Activated CD8-positive, alpha-beta T cell treated with anti-CD3 and anti-CD28 coated beads for 36 hours (primary cell): ENCODE measurements around the gene IFIT3. TPM values are rescaled to one million over a fixed set of nuclear protein-coding genes. Genes with fewer than 3 reads are reported as not detected.

Experiments
- ATAC-seq: fragments of 200-7000 bp; cut with Tn5 transposase; one replicate; pipeline ENCODE4 v1.10.0; 2021; ENCODE audit warnings: mild to moderate bottlenecking, moderate library complexity
- CTCF ChIA-PET: fragments of 350-600 bp; sonication (Branson Sonifier 250); formaldehyde crosslinking; loops from one replicate; lab custom pipeline; 2021; ENCODE audit warnings: antibody characterized with exemption; lab: Charles Lee
- POLR2A ChIA-PET: fragments of 350-600 bp; sonication (Branson Sonifier 250); formaldehyde crosslinking; loops from one replicate; lab custom pipeline; 2021; ENCODE audit warnings: antibody characterized with exemption; lab: Charles Lee
- DNase-seq: peaks from one replicate; pipeline ENCODE4 v3.0.0-alpha.2; 2020
- H3K27ac Mint-ChIP-seq: one replicate; pipeline ENCODE4 v1.8.0; 2021; ENCODE audit warnings: mild to moderate bottlenecking, mixed read lengths
- H3K27me3 Mint-ChIP-seq: one replicate; pipeline ENCODE4 v1.8.0; 2021; ENCODE audit warnings: mixed read lengths
- H3K36me3 Mint-ChIP-seq: one replicate; pipeline ENCODE4 v1.8.0; 2021; ENCODE audit warnings: low read depth, mixed read lengths
- H3K4me1 Mint-ChIP-seq: one replicate; pipeline ENCODE4 v1.8.0; 2021; ENCODE audit warnings: low read depth, mixed read lengths
- H3K4me3 Mint-ChIP-seq: one replicate; pipeline ENCODE4 v1.8.0; 2021; ENCODE audit warnings: mild to moderate bottlenecking, moderate library complexity, mixed read lengths
- H3K9me3 Mint-ChIP-seq: one replicate; pipeline ENCODE4 v1.8.0; 2021; ENCODE audit warnings: mixed read lengths
- intact Hi-C: fragments of 100-400 bp; cut with micrococcal nuclease; formaldehyde crosslinking; loops from one replicate; pipeline ENCODE4 v1.10.0; 2022
- total RNA-seq, 2 experiments: library from RNA; stranded (reverse); gene quantifications; one replicate each; pipeline ENCODE4 v1.2.3, GENCODE V29; 2021
- TF ChIP-seq, protein P1 (sequence below): fragments of 200-600 bp; IDR thresholded peaks from one replicate; pipeline ENCODE4 v1.8.0; 2022; ENCODE audit warnings: antibody characterized with exemption, mild to moderate bottlenecking

IFIT3 gene
- total RNA-seq, 2 experiments from 2014 or later: 20.4 to 21.8 TPM

- Mint-ChIP-seq H3K9me3 (peaks cover 8% of the 10 kb centered on the region), H3K27me3 (peaks cover 5% of the 10 kb centered on the region), H3K4me1 (peaks cover 23% of the 10 kb centered on the region), H3K27ac (no peak overlapping the region), H3K4me3 (no peak overlapping the region), H3K36me3 (peaks cover 3% of the 10 kb centered on the region)
- ATAC-seq (no peak), DNase-seq (no peak)
- CTCF ChIA-PET: interaction anchor here (0.8 to 1.1 kb wide), 5 partner anchors 9 to 124 kb away, joined by 3 to 4 read pairs (median 3); no protein-coding TSS in a partner anchor
- intact Hi-C loops: no loop called here
- POLR2A ChIA-PET: interaction anchor here (1.0 kb wide), 1 partner anchor 12 kb away, joined by 3 read pairs; no protein-coding TSS in a partner anchor
- TF ChIP-seq, protein P1, sequence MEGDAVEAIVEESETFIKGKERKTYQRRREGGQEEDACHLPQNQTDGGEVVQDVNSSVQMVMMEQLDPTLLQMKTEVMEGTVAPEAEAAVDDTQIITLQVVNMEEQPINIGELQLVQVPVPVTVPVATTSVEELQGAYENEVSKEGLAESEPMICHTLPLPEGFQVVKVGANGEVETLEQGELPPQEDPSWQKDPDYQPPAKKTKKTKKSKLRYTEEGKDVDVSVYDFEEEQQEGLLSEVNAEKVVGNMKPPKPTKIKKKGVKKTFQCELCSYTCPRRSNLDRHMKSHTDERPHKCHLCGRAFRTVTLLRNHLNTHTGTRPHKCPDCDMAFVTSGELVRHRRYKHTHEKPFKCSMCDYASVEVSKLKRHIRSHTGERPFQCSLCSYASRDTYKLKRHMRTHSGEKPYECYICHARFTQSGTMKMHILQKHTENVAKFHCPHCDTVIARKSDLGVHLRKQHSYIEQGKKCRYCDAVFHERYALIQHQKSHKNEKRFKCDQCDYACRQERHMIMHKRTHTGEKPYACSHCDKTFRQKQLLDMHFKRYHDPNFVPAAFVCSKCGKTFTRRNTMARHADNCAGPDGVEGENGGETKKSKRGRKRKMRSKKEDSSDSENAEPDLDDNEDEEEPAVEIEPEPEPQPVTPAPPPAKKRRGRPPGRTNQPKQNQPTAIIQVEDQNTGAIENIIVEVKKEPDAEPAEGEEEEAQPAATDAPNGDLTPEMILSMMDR: no peak
These were observed 33.0 kb upstream of the IFIT3 start for GRCh38 chr10:89294721-89295239.

DNA sequence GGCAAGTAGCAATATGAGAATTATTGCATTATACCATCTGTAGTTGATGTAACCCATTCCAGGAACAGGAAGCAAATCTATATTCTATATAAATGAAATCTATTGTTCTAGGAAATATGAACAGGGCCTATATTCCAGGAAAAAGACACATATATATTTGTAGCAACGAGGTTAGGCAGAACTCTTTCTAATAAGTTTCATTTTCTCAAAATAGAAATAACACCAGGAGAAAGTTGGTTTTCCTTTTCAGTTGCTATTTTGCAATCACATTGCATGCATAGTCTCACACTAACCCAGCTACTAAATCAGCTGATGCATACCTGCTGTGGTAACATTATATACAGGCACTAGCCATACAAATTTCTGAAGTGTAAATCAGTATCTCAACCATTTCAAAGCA, 32.2 kb upstream of the IFIT3 start:
- peak; percentile 75 for ATAC-seq
- H3K36me3 Mint-ChIP-seq: peaks cover 3% of the 10 kb centered on the region
- peak overlapping the region; percentile 54 for H3K27ac Mint-ChIP-seq
- TF ChIP-seq, protein P1: no peak
- ChIA-PET POLR2A (interaction anchor here (1.0 kb wide), 1 partner anchor 11 kb away, joined by 3 read pairs; no protein-coding TSS in a partner anchor), CTCF (interaction anchor here (1.1 kb wide), 2 partner anchors 74 to 123 kb away, joined by 3 read pairs; no protein-coding TSS in a partner anchor)
- no peak for DNase-seq
- H3K27me3 Mint-ChIP-seq: peaks cover 5% of the 10 kb centered on the region
- H3K4me1 Mint-ChIP-seq: peaks cover 23% of the 10 kb centered on the region
- H3K9me3 Mint-ChIP-seq: peaks cover 8% of the 10 kb centered on the region
- no peak overlapping the region for H3K4me3 Mint-ChIP-seq
- intact Hi-C loops: no loop called here

- ChIA-PET POLR2A (no interaction called here), CTCF (no interaction called here)
- ATAC-seq (no peak), DNase-seq (no peak)
- intact Hi-C loops: no loop called here
- peaks cover 5% of the 10 kb centered on the region for H3K27me3 Mint-ChIP-seq
- peaks cover 5% of the 10 kb centered on the region for H3K36me3 Mint-ChIP-seq
- H3K4me3 Mint-ChIP-seq: no peak overlapping the region
- peaks cover 27% of the 10 kb centered on the region for H3K4me1 Mint-ChIP-seq
- peak overlapping the region; percentile 54 for H3K27ac Mint-ChIP-seq
- TF ChIP-seq, protein P1: no peak
- peaks cover 10% of the 10 kb centered on the region for H3K9me3 Mint-ChIP-seq
These were observed 31.6 kb upstream of the IFIT3 start for GRCh38 chr10:89296220-89296648.

DNA sequence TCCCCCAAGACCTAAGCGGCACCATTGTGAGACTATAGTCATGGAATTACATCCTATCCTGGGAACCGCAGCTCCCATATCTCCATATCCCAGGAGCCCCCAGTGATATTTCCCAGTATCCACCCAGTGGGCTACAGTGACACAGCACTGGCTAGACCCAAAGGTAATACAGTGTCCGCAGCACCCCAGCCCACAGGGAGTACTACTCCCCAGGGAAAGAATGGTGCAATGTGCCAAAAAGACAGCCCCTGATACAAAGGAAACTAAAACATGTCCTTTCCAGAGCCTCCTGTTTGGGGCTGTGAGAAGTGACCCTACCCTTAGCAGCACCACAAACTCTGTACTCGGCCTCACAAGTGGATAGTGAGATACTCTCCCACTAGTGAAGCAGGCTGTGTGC, 30.4 kb upstream of the IFIT3 start:
- no peak overlapping the region for H3K27ac Mint-ChIP-seq
- ATAC-seq (no peak), DNase-seq (no peak)
- H3K4me1 Mint-ChIP-seq: peaks cover 35% of the 10 kb centered on the region
- POLR2A ChIA-PET: interaction anchor here (0.7 kb wide), 1 partner anchor 73 kb away, joined by 5 read pairs; no protein-coding TSS in a partner anchor
- CTCF ChIA-PET: no interaction called here
- TF ChIP-seq, protein P1: no peak
- peaks cover 4% of the 10 kb centered on the region for H3K27me3 Mint-ChIP-seq
- peaks cover 10% of the 10 kb centered on the region for H3K9me3 Mint-ChIP-seq
- H3K36me3 Mint-ChIP-seq: peaks cover 5% of the 10 kb centered on the region
- H3K4me3 Mint-ChIP-seq: no peak overlapping the region
- intact Hi-C loops: no loop called here

DNA sequence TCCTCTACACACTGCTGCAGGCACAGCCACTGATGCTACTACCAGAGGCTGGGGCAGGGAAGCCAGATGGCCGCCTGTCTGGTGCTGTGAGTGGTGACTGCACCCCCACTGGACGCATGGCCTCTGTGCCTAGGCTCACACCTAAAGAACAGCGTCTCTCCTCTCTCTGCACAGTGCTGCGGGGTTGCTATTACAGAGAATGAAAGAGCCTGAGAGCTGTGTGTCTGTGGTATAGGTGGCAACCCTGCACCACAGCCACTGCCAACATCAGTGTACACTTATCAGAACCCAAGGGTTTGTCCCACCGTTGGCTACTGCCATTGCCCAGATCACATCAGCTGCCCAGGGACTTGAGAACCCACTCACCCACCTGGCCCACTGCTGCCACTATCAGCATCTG, 30.0 kb upstream of the IFIT3 start:
- DNase-seq (no peak), ATAC-seq (no peak)
- ChIA-PET CTCF (no interaction called here), POLR2A (no interaction called here)
- peaks cover 10% of the 10 kb centered on the region for H3K9me3 Mint-ChIP-seq
- no peak overlapping the region for H3K27ac Mint-ChIP-seq
- H3K4me1 Mint-ChIP-seq: peaks cover 39% of the 10 kb centered on the region
- peaks cover 4% of the 10 kb centered on the region for H3K27me3 Mint-ChIP-seq
- no peak overlapping the region for H3K4me3 Mint-ChIP-seq
- peaks cover 5% of the 10 kb centered on the region for H3K36me3 Mint-ChIP-seq
- TF ChIP-seq, protein P1: no peak
- intact Hi-C loops: no loop called here
